ENCODE data around the gene COQ2. TPM values are rescaled to one million over a fixed set of nuclear protein-coding genes. Genes with fewer than 3 reads are reported as not detected.

COQ2 gene
- total RNA-seq, 3 donors from 2014 or later (not counting 1 experiment from before 2014, with no cell fraction given), result 4.7 to 9.7 (median 7.0) TPM

- Histone ChIP-seq H3K4me3 (ENCODE audit: low read length) (no peak overlapping the region), H3K4me1 (ENCODE audit: control insufficient read depth, insufficient read depth, low read length) (peaks cover 25% of the 10 kb centered on the region), H3K36me3 (ENCODE audit: control insufficient read depth, insufficient read depth, low read length) (no peaks in the 10 kb centered on the region), H3K9me3 (ENCODE audit: control insufficient read depth, insufficient read depth, low read length) (no peaks in the 10 kb centered on the region), H3K27me3 (ENCODE audit: control insufficient read depth, insufficient read depth, low read length) (no peaks in the 10 kb centered on the region), H3K27ac (ENCODE audit: low read length) (no peak overlapping the region)
- Mint-ChIP-seq H3K9me3 (no peaks in the 10 kb centered on the region), H3K27me3 (ENCODE audit: low read depth in 2 of 2) (no peaks in the 10 kb centered on the region), H3K4me3 (no peak overlapping the region), H3K4me1 (peaks cover 57 to 60% of the 10 kb centered on the region in 2 donors), H3K36me3 (no peaks in the 10 kb centered on the region), H3K27ac (no peak overlapping the region)
- no peak for TF ChIP-seq CTCF (IDR thresholded peaks at IDR 0.05)
- intact Hi-C loops (cut with micrococcal nuclease), result no loop called here
- WGBS (ENCODE audit: insufficient coverage), result 99% methylated on average over 5 of the region's 5 CpGs
- DNase-seq (no peak), ATAC-seq (no peak)
Observed at GRCh38 chr4:83248486-83248885, 36.1 kb downstream of the COQ2 start.

GRCh38 chr4:83247415-83248357 is 36.9 kb downstream of the COQ2 start:
- no peak overlapping the region for H3K4me3 ChIP-seq (ENCODE audit: low read length)
- H3K36me3 ChIP-seq (ENCODE audit: control insufficient read depth, insufficient read depth, low read length), result no peaks in the 10 kb centered on the region
- no peaks in the 10 kb centered on the region for H3K27me3 ChIP-seq (ENCODE audit: control insufficient read depth, insufficient read depth, low read length)
- peaks cover 22% of the 10 kb centered on the region for H3K4me1 ChIP-seq (ENCODE audit: control insufficient read depth, insufficient read depth, low read length)
- Mint-ChIP-seq H3K9me3 (no peaks in the 10 kb centered on the region), H3K27me3 (ENCODE audit: low read depth in 2 of 2) (no peaks in the 10 kb centered on the region), H3K27ac (no peak overlapping the region), H3K36me3 (no peaks in the 10 kb centered on the region), H3K4me3 (no peak overlapping the region), H3K4me1 (peaks cover 58 to 59% of the 10 kb centered on the region in 2 donors)
- H3K9me3 ChIP-seq (ENCODE audit: control insufficient read depth, insufficient read depth, low read length), result no peaks in the 10 kb centered on the region
- DNase-seq (no peak), ATAC-seq (no peak)
- 86% methylated on average over 12 of the region's 12 CpGs for WGBS (ENCODE audit: insufficient coverage)
- TF ChIP-seq CTCF (IDR thresholded peaks at IDR 0.05), result no peak
- intact Hi-C loops (cut with micrococcal nuclease), result no loop called here
- no peak overlapping the region for H3K27ac ChIP-seq (ENCODE audit: low read length)

- Histone ChIP-seq H3K27ac (ENCODE audit: low read length) (no peak overlapping the region), H3K36me3 (ENCODE audit: control insufficient read depth, insufficient read depth, low read length) (no peaks in the 10 kb centered on the region), H3K4me1 (ENCODE audit: control insufficient read depth, insufficient read depth, low read length) (peaks cover 9% of the 10 kb centered on the region), H3K27me3 (ENCODE audit: control insufficient read depth, insufficient read depth, low read length) (no peaks in the 10 kb centered on the region), H3K9me3 (ENCODE audit: control insufficient read depth, insufficient read depth, low read length) (no peaks in the 10 kb centered on the region), H3K4me3 (ENCODE audit: low read length) (no peak overlapping the region)
- WGBS (ENCODE audit: insufficient coverage), result 47% methylated on average over 1 of the region's 1 CpG
- peaks cover 51 to 52% of the 10 kb centered on the region in 2 donors for H3K4me1 Mint-ChIP-seq
- H3K27ac Mint-ChIP-seq, result no peak overlapping the region
- peak in 1 of 2 donors; percentile 28 for DNase-seq
- TF ChIP-seq CTCF (IDR thresholded peaks at IDR 0.05), result no peak
- no peaks in the 10 kb centered on the region for H3K27me3 Mint-ChIP-seq (ENCODE audit: low read depth in 2 of 2)
- H3K36me3 Mint-ChIP-seq, result no peaks in the 10 kb centered on the region
- no peak for ATAC-seq
- intact Hi-C loops (cut with micrococcal nuclease), result no loop called here
- H3K4me3 Mint-ChIP-seq, result no peak overlapping the region
- no peaks in the 10 kb centered on the region for H3K9me3 Mint-ChIP-seq
Observed at GRCh38 chr4:83241132-83241531, 43.5 kb downstream of the COQ2 start.
